Measurements from ENCODE around the gene SEMA5B.

The SEMA5B gene

DNA sequence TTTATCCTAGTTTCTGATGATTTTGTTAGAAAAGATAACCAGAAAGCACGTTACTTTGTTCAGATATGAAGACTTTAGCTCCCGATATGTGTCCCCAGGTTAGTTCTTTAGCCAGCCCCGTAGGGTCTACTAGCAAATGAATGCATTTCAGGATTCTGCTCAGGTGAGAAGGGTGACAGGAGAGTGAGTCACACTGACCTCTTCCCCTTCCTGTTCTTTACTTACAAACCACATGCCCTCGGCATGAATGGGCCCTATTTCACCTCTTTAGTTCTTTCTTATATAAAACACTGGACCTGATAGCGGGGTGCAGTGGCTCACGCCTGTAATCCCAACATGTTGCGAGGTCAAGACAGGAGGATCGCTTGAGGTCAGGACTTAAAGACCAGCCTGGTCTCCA, 134.3 kb downstream of the SEMA5B start:
- Mint-ChIP-seq H3K36me3 (ENCODE audit: low read depth) (no peaks in the 10 kb centered on the region), H3K27me3 (peaks cover 5% of the 10 kb centered on the region), H3K9me3 (no peaks in the 10 kb centered on the region), H3K4me1 (ENCODE audit: low read depth) (peaks cover 16% of the 10 kb centered on the region), H3K4me3 (no peak overlapping the region), H3K27ac (no peak overlapping the region)

DNA sequence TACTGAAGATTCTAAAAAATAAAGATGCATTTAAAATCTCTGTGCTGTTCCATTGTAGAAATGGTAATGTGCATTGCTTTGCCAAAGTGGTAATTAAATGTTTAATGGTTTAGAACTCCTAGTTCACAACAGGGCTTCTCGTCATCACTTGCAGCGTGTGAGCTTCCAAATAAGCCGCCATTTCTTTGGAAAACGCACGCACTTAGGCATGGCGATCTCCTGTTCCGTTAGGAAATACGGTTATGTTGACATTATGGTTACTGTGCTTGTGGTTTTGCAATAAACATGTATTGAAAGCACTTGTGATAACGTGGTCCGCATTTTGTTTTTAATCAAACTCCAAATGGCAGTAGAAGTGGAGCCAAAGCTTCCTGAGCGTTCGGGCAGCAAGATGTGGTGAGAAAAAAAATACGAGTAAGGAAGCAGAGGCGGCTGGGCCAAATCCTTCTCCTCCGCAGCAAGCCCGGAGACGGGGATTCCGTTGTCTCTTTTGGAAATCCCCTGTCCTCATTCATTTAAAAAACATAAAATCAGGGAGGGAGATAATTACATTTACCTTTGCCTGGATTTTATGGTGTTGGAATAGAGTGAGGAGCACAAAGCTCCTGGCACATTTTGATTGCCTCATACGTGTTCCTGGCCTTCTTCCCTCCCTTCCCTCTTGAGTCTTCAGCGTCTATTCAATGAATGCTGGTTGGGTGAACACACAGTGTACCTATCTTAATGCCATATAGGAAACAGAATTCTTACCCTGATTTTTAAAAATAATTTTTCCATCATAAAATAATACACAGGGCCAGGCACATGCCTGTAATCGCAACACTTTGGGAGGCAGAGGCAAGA, 135.2 kb downstream of the SEMA5B start:
- no peak overlapping the region for H3K27ac Mint-ChIP-seq
- H3K4me3 Mint-ChIP-seq, result no peak overlapping the region
- H3K27me3 Mint-ChIP-seq, result peaks cover 4% of the 10 kb centered on the region
- no peaks in the 10 kb centered on the region for H3K9me3 Mint-ChIP-seq
- H3K36me3 Mint-ChIP-seq (ENCODE audit: low read depth), result no peaks in the 10 kb centered on the region
- peaks cover 16% of the 10 kb centered on the region for H3K4me1 Mint-ChIP-seq (ENCODE audit: low read depth)

DNA sequence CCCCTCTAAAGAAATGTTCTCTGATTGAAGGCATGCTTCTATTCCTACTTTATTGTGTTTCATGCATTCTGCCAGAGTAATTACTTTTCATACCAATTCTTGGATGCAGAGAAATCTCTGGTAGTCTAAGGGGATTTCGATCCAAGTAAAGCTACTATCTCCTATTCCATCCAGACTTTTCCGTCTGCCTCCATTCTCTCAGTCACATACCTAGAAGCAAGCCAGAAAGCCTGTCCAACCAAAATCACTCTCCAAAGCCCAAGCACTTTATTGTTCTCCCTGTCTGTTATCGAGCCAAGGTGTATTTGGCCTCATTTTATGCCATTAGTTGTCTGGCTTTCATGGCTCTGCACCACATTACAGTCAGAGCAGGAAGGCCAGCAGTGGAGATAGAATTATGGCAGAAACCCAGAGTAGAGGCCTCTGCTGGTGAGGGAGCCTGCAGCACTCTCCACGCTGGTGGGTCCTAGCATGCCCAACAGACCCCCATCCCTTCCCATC, 136.8 kb downstream of the SEMA5B start:
- Mint-ChIP-seq H3K9me3 (no peaks in the 10 kb centered on the region), H3K4me3 (no peak overlapping the region), H3K27me3 (no peaks in the 10 kb centered on the region), H3K27ac (no peak overlapping the region), H3K36me3 (ENCODE audit: low read depth) (no peaks in the 10 kb centered on the region), H3K4me1 (ENCODE audit: low read depth) (peaks cover 16% of the 10 kb centered on the region)

DNA sequence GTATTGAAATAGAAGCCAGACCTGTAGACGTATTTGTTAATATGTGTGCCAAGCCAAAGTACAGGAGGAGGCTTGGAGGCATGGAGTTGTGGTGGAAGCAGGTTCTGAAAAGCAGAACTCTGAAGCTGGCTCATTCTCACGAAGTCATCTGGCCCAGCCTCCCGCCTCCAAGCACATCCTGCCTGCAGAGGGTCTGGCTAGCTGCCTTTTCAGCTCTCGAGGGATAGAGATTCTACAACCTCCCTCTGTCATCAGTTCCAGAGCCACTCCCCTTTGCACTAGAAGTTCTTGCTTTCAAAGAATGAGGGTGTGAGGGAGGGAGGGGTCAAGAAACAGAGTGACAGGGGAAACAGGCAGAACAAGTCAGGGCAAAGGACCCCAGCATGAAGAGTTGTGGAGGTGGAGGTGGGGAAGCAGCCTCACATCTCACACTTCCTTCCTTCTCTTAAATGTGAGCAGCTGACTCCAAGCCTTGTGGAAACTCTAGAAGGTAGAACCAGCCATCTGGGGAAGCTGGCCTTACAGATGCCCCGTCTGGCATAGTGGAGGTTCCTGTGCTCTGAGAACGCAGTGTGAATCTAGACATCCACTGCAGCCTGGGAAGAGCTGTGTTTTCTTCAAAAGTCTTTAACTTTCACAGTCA, 137.4 kb downstream of the SEMA5B start:
- no peaks in the 10 kb centered on the region for H3K36me3 Mint-ChIP-seq (ENCODE audit: low read depth)
- H3K4me3 Mint-ChIP-seq, result no peak overlapping the region
- H3K27ac Mint-ChIP-seq, result no peak overlapping the region
- no peaks in the 10 kb centered on the region for H3K9me3 Mint-ChIP-seq
- peaks cover 16% of the 10 kb centered on the region for H3K4me1 Mint-ChIP-seq (ENCODE audit: low read depth)
- no peaks in the 10 kb centered on the region for H3K27me3 Mint-ChIP-seq

DNA sequence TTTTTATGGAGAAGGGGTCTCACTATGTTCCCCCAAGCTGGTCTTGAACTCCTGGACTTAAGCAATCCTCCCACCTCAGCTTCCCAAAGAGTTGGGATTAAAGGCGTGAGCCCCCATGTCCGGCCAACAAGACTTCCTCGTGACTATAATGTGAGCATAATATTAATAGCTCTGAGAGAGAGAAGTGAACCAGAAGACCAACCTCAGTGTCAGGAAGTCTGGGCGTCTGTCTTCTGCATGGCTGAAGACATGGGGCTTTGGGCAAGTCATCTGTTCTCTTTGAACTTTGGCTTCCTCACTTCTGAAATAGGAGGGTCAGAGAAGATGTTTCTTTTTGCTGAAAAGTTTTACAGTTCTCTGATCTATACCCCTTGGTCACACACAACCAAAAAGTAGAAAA, 140.6 kb downstream of the SEMA5B start:
- no peaks in the 10 kb centered on the region for H3K36me3 Mint-ChIP-seq (ENCODE audit: low read depth)
- H3K27me3 Mint-ChIP-seq, result no peaks in the 10 kb centered on the region
- H3K9me3 Mint-ChIP-seq, result no peaks in the 10 kb centered on the region
- H3K27ac Mint-ChIP-seq, result no peak overlapping the region
- no peak overlapping the region for H3K4me3 Mint-ChIP-seq
- H3K4me1 Mint-ChIP-seq (ENCODE audit: low read depth), result peaks cover 5% of the 10 kb centered on the region

DNA sequence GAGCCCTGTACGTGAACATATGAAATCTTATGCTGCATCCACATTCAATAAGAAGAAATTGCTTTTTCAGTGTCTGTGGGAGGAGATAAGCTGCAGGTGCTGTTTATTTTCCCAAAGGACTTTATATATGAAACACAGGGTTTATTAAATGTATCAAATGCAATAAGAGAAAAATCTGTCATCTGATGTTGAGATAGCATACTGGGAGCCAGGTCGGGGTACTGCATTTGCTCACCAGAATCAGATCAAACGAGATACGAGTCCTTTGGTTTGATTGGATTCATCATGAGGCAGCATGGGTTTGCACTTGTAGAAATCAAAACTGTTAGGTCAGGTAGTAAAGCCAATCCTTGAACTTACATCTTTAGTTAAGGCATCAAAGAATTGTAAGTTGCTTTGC, 141.3 kb downstream of the SEMA5B start:
- no peaks in the 10 kb centered on the region for H3K9me3 Mint-ChIP-seq
- no peaks in the 10 kb centered on the region for H3K27me3 Mint-ChIP-seq
- no peak overlapping the region for H3K27ac Mint-ChIP-seq
- no peak overlapping the region for H3K4me3 Mint-ChIP-seq
- H3K36me3 Mint-ChIP-seq (ENCODE audit: low read depth), result no peaks in the 10 kb centered on the region
- peaks cover 5% of the 10 kb centered on the region for H3K4me1 Mint-ChIP-seq (ENCODE audit: low read depth)

DNA sequence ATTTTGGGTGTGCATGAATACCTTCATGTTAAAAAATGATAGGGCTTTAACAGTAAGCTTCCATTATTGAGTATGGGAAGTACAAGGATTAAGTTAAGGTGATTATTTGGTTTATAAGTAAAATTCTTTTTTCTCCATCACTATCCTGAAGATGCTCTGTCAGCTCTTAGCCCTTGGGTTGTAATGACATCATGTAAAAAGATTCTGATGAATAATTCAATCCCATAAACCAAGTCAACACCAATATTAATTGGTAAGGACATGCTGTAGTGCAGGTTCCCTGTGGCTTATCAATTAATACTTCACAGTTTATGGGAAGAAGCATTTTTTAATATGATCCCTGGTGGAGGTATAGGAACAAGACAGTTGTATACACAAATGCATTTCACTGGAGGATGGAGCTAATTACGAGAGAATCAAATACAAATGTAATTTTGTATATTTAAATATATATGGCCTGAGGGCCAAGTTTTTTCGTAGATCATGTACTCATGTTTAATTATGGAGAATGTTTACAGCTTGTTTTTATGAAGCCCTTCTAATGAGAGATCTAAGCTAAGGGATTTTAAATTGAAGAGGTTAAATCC, 145.1 kb downstream of the SEMA5B start:
- Mint-ChIP-seq H3K27ac (no peak overlapping the region), H3K9me3 (no peaks in the 10 kb centered on the region), H3K4me1 (ENCODE audit: low read depth) (no peaks in the 10 kb centered on the region), H3K4me3 (no peak overlapping the region), H3K27me3 (no peaks in the 10 kb centered on the region), H3K36me3 (ENCODE audit: low read depth) (no peaks in the 10 kb centered on the region)

- Mint-ChIP-seq H3K27me3 (no peaks in the 10 kb centered on the region), H3K36me3 (ENCODE audit: low read depth) (peaks cover 5% of the 10 kb centered on the region), H3K9me3 (no peaks in the 10 kb centered on the region), H3K4me3 (no peak overlapping the region), H3K27ac (no peak overlapping the region), H3K4me1 (ENCODE audit: low read depth) (peaks cover 8% of the 10 kb centered on the region)
Measured at GRCh38 chr3:122880624-122881023, 146.9 kb downstream of the SEMA5B start.

DNA sequence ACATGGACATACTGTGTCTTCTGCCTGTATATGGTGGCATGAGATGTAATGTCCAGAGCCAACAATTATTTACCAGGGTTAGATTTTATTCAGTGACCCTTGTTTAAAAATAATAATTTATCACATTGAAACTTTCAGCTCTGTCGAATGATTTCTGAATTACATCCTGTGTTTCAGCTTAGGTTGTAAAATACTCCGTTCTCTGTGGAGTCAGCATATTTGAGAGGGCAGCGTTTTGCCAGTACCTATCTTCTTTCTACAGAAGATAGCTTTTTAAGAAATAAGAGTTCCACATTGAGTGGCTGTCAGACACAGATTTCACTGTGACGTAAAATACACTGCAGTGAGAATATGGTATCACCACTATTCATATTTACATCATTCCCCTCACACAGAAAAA, 147.4 kb downstream of the SEMA5B start:
- Mint-ChIP-seq H3K36me3 (ENCODE audit: low read depth) (peaks cover 5% of the 10 kb centered on the region), H3K27ac (no peak overlapping the region), H3K4me3 (no peak overlapping the region), H3K4me1 (ENCODE audit: low read depth) (peaks cover 13% of the 10 kb centered on the region), H3K27me3 (no peaks in the 10 kb centered on the region), H3K9me3 (no peaks in the 10 kb centered on the region)

DNA sequence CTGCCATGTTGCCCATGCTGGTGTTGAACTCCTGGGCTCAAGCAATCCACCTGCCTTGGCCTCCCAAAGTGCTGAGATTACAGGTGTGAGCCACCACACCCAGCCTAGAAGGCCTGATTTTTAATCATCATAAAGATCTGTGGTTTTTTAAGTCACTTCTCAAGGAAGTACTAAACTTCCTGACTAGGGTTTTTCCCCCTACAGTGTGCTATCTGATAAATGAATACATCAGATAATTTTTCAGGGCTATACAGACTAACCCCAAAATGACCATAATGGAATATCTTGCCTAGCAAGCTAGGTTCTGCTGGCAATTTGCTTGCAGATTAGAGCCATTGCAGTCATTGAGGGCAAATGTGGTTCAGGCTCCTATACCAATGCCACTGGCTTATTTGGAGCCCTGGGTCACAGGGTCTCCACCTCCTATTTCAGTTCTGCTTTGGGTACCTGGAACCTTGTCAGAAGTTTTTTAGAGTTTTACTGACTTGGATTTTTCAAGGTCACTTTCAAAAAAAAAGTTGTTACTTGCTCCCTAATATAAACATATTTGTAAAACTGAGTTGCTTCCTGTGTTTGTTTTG, 151.9 kb downstream of the SEMA5B start:
- Mint-ChIP-seq H3K36me3 (ENCODE audit: low read depth) (peaks cover 23% of the 10 kb centered on the region), H3K27me3 (no peaks in the 10 kb centered on the region), H3K27ac (no peak overlapping the region), H3K4me1 (ENCODE audit: low read depth) (peaks cover 17% of the 10 kb centered on the region), H3K4me3 (no peak overlapping the region), H3K9me3 (no peaks in the 10 kb centered on the region)

GRCh38 chr3:122873741-122874515, 153.6 kb downstream of the SEMA5B start:
- peaks cover 17% of the 10 kb centered on the region for H3K4me1 Mint-ChIP-seq (ENCODE audit: low read depth)
- H3K4me3 Mint-ChIP-seq, result no peak overlapping the region
- no peak overlapping the region for H3K27ac Mint-ChIP-seq
- peaks cover 23% of the 10 kb centered on the region for H3K36me3 Mint-ChIP-seq (ENCODE audit: low read depth)
- H3K9me3 Mint-ChIP-seq, result no peaks in the 10 kb centered on the region
- H3K27me3 Mint-ChIP-seq, result no peaks in the 10 kb centered on the region

- H3K4me1 Mint-ChIP-seq (ENCODE audit: low read depth), result no peaks in the 10 kb centered on the region
- H3K9me3 Mint-ChIP-seq, result no peaks in the 10 kb centered on the region
- no peak overlapping the region for H3K4me3 Mint-ChIP-seq
- no peak overlapping the region for H3K27ac Mint-ChIP-seq
- peaks cover 10% of the 10 kb centered on the region for H3K36me3 Mint-ChIP-seq (ENCODE audit: low read depth)
- H3K27me3 Mint-ChIP-seq, result no peaks in the 10 kb centered on the region
Measured at GRCh38 chr3:122868322-122868721, 159.2 kb downstream of the SEMA5B start.

DNA sequence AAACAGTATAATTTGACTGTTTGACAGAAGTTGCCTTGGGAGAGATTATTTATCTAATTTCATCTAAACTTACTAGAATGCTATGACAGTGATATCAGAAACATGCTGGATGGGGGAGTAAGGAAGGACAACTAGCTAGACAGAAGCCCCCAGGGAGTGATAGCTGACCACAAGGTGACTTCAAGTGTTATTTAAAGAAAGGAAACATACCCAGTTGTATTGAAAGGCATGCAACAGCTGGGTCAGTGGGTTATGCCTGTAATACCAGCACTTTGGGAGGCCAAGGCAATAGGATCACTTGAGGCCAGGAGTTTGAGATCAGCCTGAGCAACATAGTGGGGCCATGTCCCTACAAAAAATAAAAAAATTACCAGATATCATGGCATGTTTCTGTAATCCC, 163.1 kb downstream of the SEMA5B start:
- Mint-ChIP-seq H3K4me1 (ENCODE audit: low read depth) (no peaks in the 10 kb centered on the region), H3K27me3 (no peaks in the 10 kb centered on the region), H3K4me3 (no peak overlapping the region), H3K9me3 (no peaks in the 10 kb centered on the region), H3K27ac (no peak overlapping the region), H3K36me3 (ENCODE audit: low read depth) (no peaks in the 10 kb centered on the region)

DNA sequence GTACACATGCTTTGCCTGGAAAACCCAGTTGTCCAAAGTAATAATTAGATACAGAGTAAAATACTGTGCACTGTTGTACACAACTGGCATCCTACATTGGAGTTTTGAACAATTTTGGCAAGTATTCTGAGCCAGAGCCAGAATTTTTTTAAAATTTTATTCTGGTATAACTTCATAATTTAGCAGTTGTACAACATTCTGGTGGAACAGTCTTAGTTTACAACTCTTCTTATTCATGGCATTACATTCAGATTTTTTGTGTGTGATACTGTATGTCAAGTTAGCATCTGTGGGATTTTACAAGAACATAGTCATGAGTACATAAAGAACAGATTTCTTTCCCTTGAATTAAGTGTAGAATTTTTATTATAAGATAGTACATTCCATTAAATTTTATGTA, 165.2 kb downstream of the SEMA5B start:
- no peaks in the 10 kb centered on the region for H3K27me3 Mint-ChIP-seq
- H3K9me3 Mint-ChIP-seq, result no peaks in the 10 kb centered on the region
- no peak overlapping the region for H3K27ac Mint-ChIP-seq
- H3K4me3 Mint-ChIP-seq, result no peak overlapping the region
- H3K4me1 Mint-ChIP-seq (ENCODE audit: low read depth), result peaks cover 6% of the 10 kb centered on the region
- peaks cover 6% of the 10 kb centered on the region for H3K36me3 Mint-ChIP-seq (ENCODE audit: low read depth)
